GM23338 (cell line): ENCODE measurements around the gene MID1. TPM values are rescaled to one million over a fixed set of nuclear protein-coding genes. Genes with fewer than 3 reads are reported as not detected.

Experiments
- ATAC-seq: fragments of 200-7000 bp; cut with Tn5 transposase; 3 replicates; pipeline ENCODE4 v1.9.1; 2020
- DNase-seq: peaks from one replicate; pipeline ENCODE4 v3.0.0-alpha.2; 2015; ENCODE audit warnings: low spot score
- H2AFZ ChIP-seq: fragments of 200-600 bp; sonication (generic); 2 replicates; pipeline ENCODE4 v1.8.0; 2016; ENCODE audit warnings: antibody characterized with exemption, mild to moderate bottlenecking, moderate library complexity
- H3F3A ChIP-seq: fragments of 200-600 bp; sonication (generic); replicated peaks from 2 replicates; pipeline ENCODE4 v1.8.0; 2017; ENCODE audit warnings: antibody characterized with exemption, mixed run types, low read depth
- H3K27ac ChIP-seq: fragments of 200-600 bp; sonication (generic); 2 replicates; pipeline ENCODE4 v1.6.1; 2016; ENCODE audit warnings: low read depth
- H3K27me3 ChIP-seq: fragments of 200-600 bp; sonication (generic); 2 replicates; pipeline ENCODE4 v1.8.0; 2016; ENCODE audit warnings: mild to moderate bottlenecking, mixed run types, moderate library complexity; ENCODE audit not compliant: insufficient read depth
- H3K36me3 ChIP-seq: fragments of 200-600 bp; sonication (generic); 2 replicates; pipeline ENCODE4 v1.8.0; 2016; ENCODE audit warnings: mild to moderate bottlenecking; ENCODE audit not compliant: insufficient read depth
- H3K4me1 ChIP-seq: fragments of 200-600 bp; sonication (generic); 2 replicates; pipeline ENCODE4 v1.8.0; 2016; ENCODE audit warnings: mild to moderate bottlenecking, moderate library complexity; ENCODE audit not compliant: insufficient read depth
- H3K4me2 ChIP-seq: fragments of 200-600 bp; sonication (generic); 2 replicates; pipeline ENCODE4 v1.7.1; 2017; ENCODE audit warnings: mixed run types
- H3K4me3 ChIP-seq: fragments of 200-600 bp; sonication (generic); 2 replicates; pipeline ENCODE4 v1.6.1; 2016; ENCODE audit warnings: mixed run types
- H3K79me2 ChIP-seq: fragments of 200-600 bp; sonication (generic); replicated peaks from 2 replicates; pipeline ENCODE4 v1.8.0; 2017; ENCODE audit warnings: mild to moderate bottlenecking; ENCODE audit not compliant: insufficient read depth
- H3K9me2 ChIP-seq: fragments of 200-600 bp; sonication (generic); 2 replicates; pipeline ENCODE4 v1.8.0; 2017; ENCODE audit not compliant: insufficient read depth
- H4K20me1 ChIP-seq: fragments of 200-600 bp; sonication (generic); replicated peaks from 2 replicates; pipeline ENCODE4 v1.8.0; 2017; ENCODE audit warnings: mild to moderate bottlenecking; ENCODE audit not compliant: insufficient read depth
- H3K27ac Mint-ChIP-seq: 2 replicates; pipeline ENCODE4 v1.8.0; 2020; ENCODE audit warnings: inconsistent platforms, mild to moderate bottlenecking, moderate library complexity, mixed read lengths
- H3K27me3 Mint-ChIP-seq: 3 replicates; pipeline ENCODE4 v1.8.0; 2022; ENCODE audit warnings: low read depth, mild to moderate bottlenecking, moderate library complexity, mixed read lengths, inconsistent platforms; ENCODE audit not compliant: insufficient read depth, poor library complexity
- H3K36me3 Mint-ChIP-seq: 3 replicates; pipeline ENCODE4 v1.8.0; 2021; ENCODE audit warnings: low read depth, mild to moderate bottlenecking, inconsistent platforms, moderate library complexity, mixed read lengths
- H3K4me1 Mint-ChIP-seq: 3 replicates; pipeline ENCODE4 v1.8.0; 2020; ENCODE audit warnings: mild to moderate bottlenecking, inconsistent platforms, mixed read lengths
- H3K4me3 Mint-ChIP-seq: 3 replicates; pipeline ENCODE4 v1.8.0; 2021; ENCODE audit warnings: moderate library complexity, mild to moderate bottlenecking, inconsistent platforms, mixed read lengths
- H3K9me3 Mint-ChIP-seq: 3 replicates; pipeline ENCODE4 v1.8.0; 2020; ENCODE audit warnings: moderate library complexity, mild to moderate bottlenecking, inconsistent platforms, mixed read lengths
- CREB1 ChIP-seq: fragments of 250-450 bp; sonication (Bioruptor Pico); IDR thresholded peaks from 2 replicates; pipeline ENCODE4 v1.5.0; 2020; ENCODE audit warnings: low read depth, mild to moderate bottlenecking, moderate library complexity
- CTCF ChIP-seq, 2 experiments: fragments of 200-600 bp in 1 of 2; sonication (generic) in 1 of 2; conservative IDR thresholded peaks; 2 replicates each; pipeline versions ENCODE4 v1.5.1 to v1.6.1; 2016 to 2017; ENCODE audit warnings: antibody characterized with exemption in 2 of 2, low read depth in 2 of 2, mild to moderate bottlenecking in 2 of 2, moderate library complexity in 1 of 2
- ETS1 ChIP-seq: IDR thresholded peaks from 2 replicates; pipeline ENCODE4 v1.6.1; 2016; ENCODE audit warnings: antibody characterized with exemption
- EZH2 ChIP-seq: fragments of 200-600 bp; sonication (generic); IDR thresholded peaks from one replicate; pipeline ENCODE4 v1.8.0; 2017; ENCODE audit warnings: antibody characterized with exemption, mild to moderate bottlenecking, low read depth; ENCODE audit not compliant: unreplicated experiment
- EZH2phosphoT487 ChIP-seq: fragments of 200-600 bp; sonication (generic); IDR thresholded peaks from one replicate; pipeline ENCODE4 v1.8.1; 2018; ENCODE audit warnings: antibody characterized with exemption; ENCODE audit not compliant: unreplicated experiment
- JUNB ChIP-seq: IDR thresholded peaks from one replicate; pipeline ENCODE4 v1.6.1; 2016; ENCODE audit warnings: antibody characterized with exemption; ENCODE audit not compliant: unreplicated experiment
- NANOG ChIP-seq: IDR thresholded peaks from 2 replicates; pipeline ENCODE4 v1.6.1; 2016; ENCODE audit warnings: antibody characterized with exemption, borderline replicate concordance
- POLR2AphosphoS5 ChIP-seq: IDR thresholded peaks from 2 replicates; pipeline ENCODE4 v1.6.1; 2016; ENCODE audit warnings: antibody characterized with exemption, low read depth
- STAT1 ChIP-seq: IDR thresholded peaks from one replicate; pipeline ENCODE4 v1.6.1; 2016; ENCODE audit warnings: antibody characterized with exemption; ENCODE audit not compliant: unreplicated experiment
- ZNF114 ChIP-seq: fragments of 250-450 bp; sonication (Bioruptor Pico); IDR thresholded peaks from 2 replicates; pipeline ENCODE4 v1.5.0; 2020; ENCODE audit warnings: mild to moderate bottlenecking, moderate library complexity
- ZNF331 ChIP-seq: fragments of 250-450 bp; sonication (Bioruptor Pico); IDR thresholded peaks from 2 replicates; pipeline ENCODE4 v1.5.0; 2020; ENCODE audit warnings: low read depth, mild to moderate bottlenecking, moderate library complexity
- polyA plus RNA-seq: library from polyadenylated mRNA; unstranded; fragments of >200 nt; fragmentation: Nextera tagmentation; extraction: Ambion mirVana; gene quantifications from 2 replicates; pipeline ENCODE4 v1.2.1, GENCODE V29; 2016
- total RNA-seq: library from RNA; depleted of rRNA; stranded (reverse); fragments of >200 nt; shearing (Covaris generic); gene quantifications from 2 replicates; pipeline ENCODE4 v1.2.3, GENCODE V29; 2014
- TF ChIP-seq, protein P1 (sequence below): IDR thresholded peaks from one replicate; pipeline ENCODE4 v1.6.1; 2018; ENCODE audit warnings: antibody characterized with exemption; ENCODE audit not compliant: unreplicated experiment
- TF ChIP-seq, protein P2 (sequence below): fragments of 250-450 bp; sonication (Bioruptor Pico); IDR thresholded peaks from 2 replicates; pipeline ENCODE4 v1.5.0; 2020; ENCODE audit warnings: mild to moderate bottlenecking, moderate library complexity

The MID1 gene
- total and polyA plus RNA-seq, 2 experiments from 2014 or later: 27.2 to 39.3 TPM

DNA sequence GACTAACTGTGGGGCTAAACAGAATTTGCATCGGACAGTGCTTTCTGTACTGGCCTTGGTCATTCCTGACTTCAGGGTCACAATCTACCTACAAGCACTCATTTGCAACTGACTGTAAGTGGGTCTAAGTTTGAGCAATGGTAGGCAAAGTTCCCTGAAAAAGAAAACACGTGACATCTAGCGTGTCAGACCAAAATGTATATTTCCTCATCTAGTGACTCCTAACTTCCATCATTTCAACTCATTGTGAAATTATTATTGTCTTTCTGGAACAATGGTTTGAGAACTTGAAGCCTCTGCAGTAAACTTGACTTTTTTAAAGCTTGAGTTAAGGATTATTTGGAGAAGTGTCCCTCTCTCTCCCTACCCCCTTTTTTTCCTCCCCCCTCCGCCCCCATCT, 113.6 kb downstream of the MID1 start:
- no peak for DNase-seq
- peaks cover 5% of the 10 kb centered on the region for H3K36me3 Mint-ChIP-seq
- Histone ChIP-seq H3F3A (peaks cover 7% of the 10 kb centered on the region; the same call in 1 of the 2 replicates), H3K79me2 (peaks cover 6% of the 10 kb centered on the region; the same call in 1 of the 2 replicates), H3K27me3 (no peaks in the 10 kb centered on the region), H3K4me2 (no peak overlapping the region), H3K36me3 (no peaks in the 10 kb centered on the region), H3K27ac (no peak overlapping the region), H2AFZ (no peak overlapping the region), H4K20me1 (no peaks in the 10 kb centered on the region), H3K4me3 (no peak overlapping the region), H3K4me1 (peaks cover 40% of the 10 kb centered on the region), H3K9me2 (no peaks in the 10 kb centered on the region)
- H3K4me3 Mint-ChIP-seq: no peak overlapping the region
- no peak for ATAC-seq
- no peaks in the 10 kb centered on the region for H3K9me3 Mint-ChIP-seq
- H3K4me1 Mint-ChIP-seq: peaks cover 45% of the 10 kb centered on the region
- no peak overlapping the region for H3K27ac Mint-ChIP-seq
- no peak for TF ChIP-seq EZH2
- TF ChIP-seq, protein P1, sequence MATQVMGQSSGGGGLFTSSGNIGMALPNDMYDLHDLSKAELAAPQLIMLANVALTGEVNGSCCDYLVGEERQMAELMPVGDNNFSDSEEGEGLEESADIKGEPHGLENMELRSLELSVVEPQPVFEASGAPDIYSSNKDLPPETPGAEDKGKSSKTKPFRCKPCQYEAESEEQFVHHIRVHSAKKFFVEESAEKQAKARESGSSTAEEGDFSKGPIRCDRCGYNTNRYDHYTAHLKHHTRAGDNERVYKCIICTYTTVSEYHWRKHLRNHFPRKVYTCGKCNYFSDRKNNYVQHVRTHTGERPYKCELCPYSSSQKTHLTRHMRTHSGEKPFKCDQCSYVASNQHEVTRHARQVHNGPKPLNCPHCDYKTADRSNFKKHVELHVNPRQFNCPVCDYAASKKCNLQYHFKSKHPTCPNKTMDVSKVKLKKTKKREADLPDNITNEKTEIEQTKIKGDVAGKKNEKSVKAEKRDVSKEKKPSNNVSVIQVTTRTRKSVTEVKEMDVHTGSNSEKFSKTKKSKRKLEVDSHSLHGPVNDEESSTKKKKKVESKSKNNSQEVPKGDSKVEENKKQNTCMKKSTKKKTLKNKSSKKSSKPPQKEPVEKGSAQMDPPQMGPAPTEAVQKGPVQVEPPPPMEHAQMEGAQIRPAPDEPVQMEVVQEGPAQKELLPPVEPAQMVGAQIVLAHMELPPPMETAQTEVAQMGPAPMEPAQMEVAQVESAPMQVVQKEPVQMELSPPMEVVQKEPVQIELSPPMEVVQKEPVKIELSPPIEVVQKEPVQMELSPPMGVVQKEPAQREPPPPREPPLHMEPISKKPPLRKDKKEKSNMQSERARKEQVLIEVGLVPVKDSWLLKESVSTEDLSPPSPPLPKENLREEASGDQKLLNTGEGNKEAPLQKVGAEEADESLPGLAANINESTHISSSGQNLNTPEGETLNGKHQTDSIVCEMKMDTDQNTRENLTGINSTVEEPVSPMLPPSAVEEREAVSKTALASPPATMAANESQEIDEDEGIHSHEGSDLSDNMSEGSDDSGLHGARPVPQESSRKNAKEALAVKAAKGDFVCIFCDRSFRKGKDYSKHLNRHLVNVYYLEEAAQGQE: no peak
- TF ChIP-seq CREB1 (CRISPR knock-in tag): no peak
- TF ChIP-seq ETS1: no peak
- TF ChIP-seq NANOG: no peak
- TF ChIP-seq JUNB: no peak
- TF ChIP-seq CTCF (conservative IDR thresholded peaks at IDR 0.05; ENCODE audit: low read depth in 2 of 2): no peak
- TF ChIP-seq, protein P2, sequence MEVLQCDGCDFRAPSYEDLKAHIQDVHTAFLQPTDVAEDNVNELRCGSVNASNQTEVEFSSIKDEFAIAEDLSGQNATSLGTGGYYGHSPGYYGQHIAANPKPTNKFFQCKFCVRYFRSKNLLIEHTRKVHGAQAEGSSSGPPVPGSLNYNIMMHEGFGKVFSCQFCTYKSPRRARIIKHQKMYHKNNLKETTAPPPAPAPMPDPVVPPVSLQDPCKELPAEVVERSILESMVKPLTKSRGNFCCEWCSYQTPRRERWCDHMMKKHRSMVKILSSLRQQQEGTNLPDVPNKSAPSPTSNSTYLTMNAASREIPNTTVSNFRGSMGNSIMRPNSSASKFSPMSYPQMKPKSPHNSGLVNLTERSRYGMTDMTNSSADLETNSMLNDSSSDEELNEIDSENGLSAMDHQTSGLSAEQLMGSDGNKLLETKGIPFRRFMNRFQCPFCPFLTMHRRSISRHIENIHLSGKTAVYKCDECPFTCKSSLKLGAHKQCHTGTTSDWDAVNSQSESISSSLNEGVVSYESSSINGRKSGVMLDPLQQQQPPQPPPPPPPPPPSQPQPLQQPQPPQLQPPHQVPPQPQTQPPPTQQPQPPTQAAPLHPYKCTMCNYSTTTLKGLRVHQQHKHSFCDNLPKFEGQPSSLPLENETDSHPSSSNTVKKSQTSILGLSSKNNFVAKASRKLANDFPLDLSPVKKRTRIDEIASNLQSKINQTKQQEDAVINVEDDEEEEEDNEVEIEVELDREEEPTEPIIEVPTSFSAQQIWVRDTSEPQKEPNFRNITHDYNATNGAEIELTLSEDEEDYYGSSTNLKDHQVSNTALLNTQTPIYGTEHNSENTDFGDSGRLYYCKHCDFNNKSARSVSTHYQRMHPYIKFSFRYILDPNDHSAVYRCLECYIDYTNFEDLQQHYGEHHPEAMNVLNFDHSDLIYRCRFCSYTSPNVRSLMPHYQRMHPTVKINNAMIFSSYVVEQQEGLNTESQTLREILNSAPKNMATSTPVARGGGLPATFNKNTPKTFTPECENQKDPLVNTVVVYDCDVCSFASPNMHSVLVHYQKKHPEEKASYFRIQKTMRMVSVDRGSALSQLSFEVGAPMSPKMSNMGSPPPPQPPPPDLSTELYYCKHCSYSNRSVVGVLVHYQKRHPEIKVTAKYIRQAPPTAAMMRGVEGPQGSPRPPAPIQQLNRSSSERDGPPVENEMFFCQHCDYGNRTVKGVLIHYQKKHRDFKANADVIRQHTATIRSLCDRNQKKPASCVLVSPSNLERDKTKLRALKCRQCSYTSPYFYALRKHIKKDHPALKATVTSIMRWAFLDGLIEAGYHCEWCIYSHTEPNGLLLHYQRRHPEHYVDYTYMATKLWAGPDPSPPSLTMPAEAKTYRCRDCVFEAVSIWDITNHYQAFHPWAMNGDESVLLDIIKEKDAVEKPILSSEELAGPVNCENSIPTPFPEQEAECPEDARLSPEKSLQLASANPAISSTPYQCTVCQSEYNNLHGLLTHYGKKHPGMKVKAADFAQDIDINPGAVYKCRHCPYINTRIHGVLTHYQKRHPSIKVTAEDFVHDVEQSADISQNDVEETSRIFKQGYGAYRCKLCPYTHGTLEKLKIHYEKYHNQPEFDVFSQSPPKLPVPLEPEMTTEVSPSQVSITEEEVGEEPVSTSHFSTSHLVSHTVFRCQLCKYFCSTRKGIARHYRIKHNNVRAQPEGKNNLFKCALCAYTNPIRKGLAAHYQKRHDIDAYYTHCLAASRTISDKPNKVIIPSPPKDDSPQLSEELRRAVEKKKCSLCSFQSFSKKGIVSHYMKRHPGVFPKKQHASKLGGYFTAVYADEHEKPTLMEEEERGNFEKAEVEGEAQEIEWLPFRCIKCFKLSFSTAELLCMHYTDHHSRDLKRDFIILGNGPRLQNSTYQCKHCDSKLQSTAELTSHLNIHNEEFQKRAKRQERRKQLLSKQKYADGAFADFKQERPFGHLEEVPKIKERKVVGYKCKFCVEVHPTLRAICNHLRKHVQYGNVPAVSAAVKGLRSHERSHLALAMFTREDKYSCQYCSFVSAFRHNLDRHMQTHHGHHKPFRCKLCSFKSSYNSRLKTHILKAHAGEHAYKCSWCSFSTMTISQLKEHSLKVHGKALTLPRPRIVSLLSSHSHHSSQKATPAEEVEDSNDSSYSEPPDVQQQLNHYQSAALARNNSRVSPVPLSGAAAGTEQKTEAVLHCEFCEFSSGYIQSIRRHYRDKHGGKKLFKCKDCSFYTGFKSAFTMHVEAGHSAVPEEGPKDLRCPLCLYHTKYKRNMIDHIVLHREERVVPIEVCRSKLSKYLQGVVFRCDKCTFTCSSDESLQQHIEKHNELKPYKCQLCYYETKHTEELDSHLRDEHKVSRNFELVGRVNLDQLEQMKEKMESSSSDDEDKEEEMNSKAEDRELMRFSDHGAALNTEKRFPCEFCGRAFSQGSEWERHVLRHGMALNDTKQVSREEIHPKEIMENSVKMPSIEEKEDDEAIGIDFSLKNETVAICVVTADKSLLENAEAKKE (CRISPR knock-in tag): no peak
- TF ChIP-seq EZH2phosphoT487: no peak
- TF ChIP-seq POLR2AphosphoS5: no peak
- TF ChIP-seq ZNF114 (CRISPR knock-in tag): no peak
- TF ChIP-seq ZNF331 (CRISPR knock-in tag): no peak
- TF ChIP-seq STAT1: no peak
- no peaks in the 10 kb centered on the region for H3K27me3 Mint-ChIP-seq
